NB4 (cell line): ENCODE data around the gene PHOX2A.
"Not testable (repeated sequence)": the region's sequence is repeated elsewhere in the genome, so short reads cannot be mapped to it uniquely, and the experiment has no call there.

Source experiments
- DNase-seq: peaks from one replicate; pipeline ENCODE4 v3.0.0; 2010; ENCODE audit warnings: low read depth
- H3K4me3 ChIP-seq: one replicate; pipeline ENCODE4 v1.5.1; 2011; ENCODE audit warnings: mild to moderate bottlenecking, low read depth, low read length, moderate library complexity
- MAX ChIP-seq: IDR thresholded peaks from 2 replicates; pipeline ENCODE4 v1.6.1; 2011; ENCODE audit warnings: low read depth, low read length
- MYC ChIP-seq: IDR thresholded peaks from 2 replicates; pipeline ENCODE4 v1.6.1; 2011; ENCODE audit warnings: low read depth, low read length
- POLR2A ChIP-seq: IDR thresholded peaks from 2 replicates; pipeline ENCODE4 v1.6.1; 2011; ENCODE audit warnings: mild to moderate bottlenecking; ENCODE audit not compliant: insufficient read length; ENCODE audit errors: extremely low read depth
- TF ChIP-seq, protein P1 (sequence below): IDR thresholded peaks from one replicate; pipeline ENCODE4 v1.5.1; 2012; ENCODE audit warnings: low read depth, low read length

Gene PHOX2A

DNA sequence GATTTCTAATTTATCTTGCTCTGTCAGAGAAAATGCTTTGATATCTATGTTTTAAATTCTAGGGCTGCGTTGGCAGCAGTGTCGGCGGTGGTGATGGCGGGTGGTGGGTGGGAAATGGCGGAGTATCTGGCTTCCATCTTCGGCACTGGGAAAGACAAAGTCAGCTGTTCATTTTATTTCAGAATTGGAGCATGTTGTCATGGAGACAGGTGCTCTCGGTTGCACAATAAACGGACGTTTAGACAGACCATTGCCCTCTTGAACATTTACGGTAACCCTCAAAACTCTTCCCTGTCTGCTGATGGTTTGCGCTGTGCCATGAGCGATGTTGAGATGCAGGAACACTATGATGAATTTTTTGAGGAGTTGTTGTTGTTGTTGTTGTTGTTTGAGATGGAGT lies 36.1 kb upstream of the PHOX2A start:
- no peak for TF ChIP-seq POLR2A
- no peak for TF ChIP-seq MAX
- TF ChIP-seq, protein P1, sequence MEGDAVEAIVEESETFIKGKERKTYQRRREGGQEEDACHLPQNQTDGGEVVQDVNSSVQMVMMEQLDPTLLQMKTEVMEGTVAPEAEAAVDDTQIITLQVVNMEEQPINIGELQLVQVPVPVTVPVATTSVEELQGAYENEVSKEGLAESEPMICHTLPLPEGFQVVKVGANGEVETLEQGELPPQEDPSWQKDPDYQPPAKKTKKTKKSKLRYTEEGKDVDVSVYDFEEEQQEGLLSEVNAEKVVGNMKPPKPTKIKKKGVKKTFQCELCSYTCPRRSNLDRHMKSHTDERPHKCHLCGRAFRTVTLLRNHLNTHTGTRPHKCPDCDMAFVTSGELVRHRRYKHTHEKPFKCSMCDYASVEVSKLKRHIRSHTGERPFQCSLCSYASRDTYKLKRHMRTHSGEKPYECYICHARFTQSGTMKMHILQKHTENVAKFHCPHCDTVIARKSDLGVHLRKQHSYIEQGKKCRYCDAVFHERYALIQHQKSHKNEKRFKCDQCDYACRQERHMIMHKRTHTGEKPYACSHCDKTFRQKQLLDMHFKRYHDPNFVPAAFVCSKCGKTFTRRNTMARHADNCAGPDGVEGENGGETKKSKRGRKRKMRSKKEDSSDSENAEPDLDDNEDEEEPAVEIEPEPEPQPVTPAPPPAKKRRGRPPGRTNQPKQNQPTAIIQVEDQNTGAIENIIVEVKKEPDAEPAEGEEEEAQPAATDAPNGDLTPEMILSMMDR, result no peak
- TF ChIP-seq MYC, result no peak
- H3K4me3 ChIP-seq, result no peak overlapping the region
- DNase-seq, result no peak

GRCh38 chr11:72278905-72279304 lies 34.9 kb upstream of the PHOX2A start:
- H3K4me3 ChIP-seq, result no peak overlapping the region
- TF ChIP-seq MYC (no peak), MAX (no peak), POLR2A (no peak)
- TF ChIP-seq, protein P1, result no peak
- DNase-seq, result no peak

DNA sequence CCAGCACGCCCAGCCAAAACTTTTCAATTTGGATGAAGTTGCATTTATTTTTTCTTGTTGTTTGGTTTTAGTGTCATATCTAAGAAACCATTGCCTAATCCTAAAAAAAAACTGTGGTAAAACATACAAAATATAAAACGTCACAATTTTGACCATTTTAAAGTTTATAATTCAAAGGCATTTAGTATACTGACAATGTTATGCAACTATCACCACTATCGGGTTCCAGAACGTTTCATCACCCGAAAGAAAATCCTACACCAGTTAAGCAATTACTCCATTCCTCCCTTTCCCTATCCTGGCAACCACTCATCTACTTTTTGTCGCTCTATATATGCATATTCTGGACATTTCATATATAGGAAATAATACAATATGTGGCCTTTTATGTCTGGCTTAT lies 30.5 kb upstream of the PHOX2A start:
- no peak overlapping the region for H3K4me3 ChIP-seq
- DNase-seq, result no peak
- TF ChIP-seq MYC (no peak), POLR2A (no peak)

DNA sequence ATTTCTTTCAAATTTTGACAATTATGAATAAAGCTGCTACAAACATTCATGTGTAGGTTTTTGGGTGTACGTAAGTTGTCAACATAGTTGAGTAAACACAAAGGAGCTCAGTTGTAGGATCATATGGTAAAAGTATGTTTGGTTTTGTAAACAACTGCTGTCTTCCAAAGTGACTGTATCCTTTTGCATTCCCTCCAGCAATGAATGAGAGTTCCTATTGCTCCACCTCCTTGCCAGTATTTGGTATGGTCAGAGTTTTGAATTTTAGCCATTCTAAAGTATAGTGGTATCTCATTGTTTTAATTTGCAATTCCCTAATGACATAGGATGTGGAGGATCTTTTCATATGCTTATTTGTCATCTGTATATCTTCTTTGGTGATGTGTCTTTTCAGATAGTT lies 28.0 kb upstream of the PHOX2A start:
- TF ChIP-seq MYC (no peak), POLR2A (no peak), MAX (no peak)
- TF ChIP-seq, protein P1, result no peak
- no peak overlapping the region for H3K4me3 ChIP-seq
- DNase-seq, result no peak

DNA sequence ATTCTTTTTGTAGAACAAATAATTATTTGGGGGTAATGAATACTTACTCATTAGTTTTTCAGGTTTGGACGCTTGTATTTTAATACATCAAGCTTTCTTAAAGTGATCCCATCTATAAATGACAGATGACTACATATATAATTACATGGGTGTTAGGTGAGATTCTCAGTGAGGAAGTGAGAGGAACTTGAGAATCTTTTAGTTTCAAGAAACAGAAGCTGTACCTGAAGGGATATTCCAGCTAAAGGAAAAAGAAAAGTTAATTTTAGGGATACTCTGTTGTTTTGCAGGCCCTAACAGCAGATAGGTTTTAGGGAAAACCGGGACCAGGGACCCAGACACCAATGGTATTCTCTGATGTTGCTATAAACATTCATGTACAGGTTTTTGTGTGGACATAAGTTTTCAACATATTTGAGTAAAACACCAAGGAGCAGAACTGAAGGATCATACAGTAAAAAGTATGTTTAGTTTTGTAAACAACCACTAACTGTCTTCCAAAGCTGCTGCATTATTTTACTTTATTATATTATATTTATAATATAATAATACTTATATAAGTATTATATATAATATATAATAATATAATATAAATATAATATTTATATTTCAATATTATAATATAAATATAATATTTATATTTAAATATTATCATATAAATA lies 24.1 kb upstream of the PHOX2A start:
- TF ChIP-seq, protein P1, result no peak
- TF ChIP-seq MYC (no peak), POLR2A (no peak), MAX (no peak)
- no peak overlapping the region for H3K4me3 ChIP-seq
- no peak for DNase-seq

- H3K4me3 ChIP-seq, DNase-seq: not testable (repeated sequence)
These were observed 23.0 kb upstream of the PHOX2A start for GRCh38 chr11:72266960-72267359.

- no peak for DNase-seq
- no peak overlapping the region for H3K4me3 ChIP-seq
- TF ChIP-seq POLR2A, result no peak
- TF ChIP-seq MYC, result no peak
- TF ChIP-seq, protein P1, result no peak
- no peak for TF ChIP-seq MAX
These were observed 22.0 kb upstream of the PHOX2A start for GRCh38 chr11:72265951-72266350.
